ENCODE data around the gene PDYN.

PDYN gene

GRCh38 chr20:1947535-1947846 lies 46.4 kb downstream of the PDYN start:
- Histone ChIP-seq H3K36me3 (ENCODE audit: control insufficient read depth in 1 of 2, insufficient read depth in 2 of 2, low read length in 2 of 2) (no peaks in the 10 kb centered on the region), H3K79me1 (ENCODE audit: low read length) (no peaks in the 10 kb centered on the region), H3K4ac (ENCODE audit: low read depth, low read length) (no peak overlapping the region), H4K8ac (ENCODE audit: low read depth, low read length) (no peak overlapping the region), H3K9ac (ENCODE audit: low read length) (no peak overlapping the region), H3K18ac (ENCODE audit: low read length) (no peak overlapping the region), H2BK12ac (ENCODE audit: low read length) (no peak overlapping the region), H3K9me3 (ENCODE audit: insufficient read depth, low read depth, low read length) (no peaks in the 10 kb centered on the region), H4K12ac (ENCODE audit: low read depth, low read length) (no peak overlapping the region), H2BK120ac (ENCODE audit: insufficient read depth, low read length, poor library complexity) (no peak overlapping the region), H4K91ac (ENCODE audit: low read depth, low read length) (no peak overlapping the region), H3K4me2 (ENCODE audit: low read length) (no peak overlapping the region), H2AK5ac (ENCODE audit: low read length) (no peak overlapping the region), H3K4me3 (ENCODE audit: low read depth, low read length) (no peak overlapping the region), H2AFZ (ENCODE audit: insufficient read depth, low read length, poor library complexity) (no peak overlapping the region), H3K79me2 (ENCODE audit: control insufficient read depth, insufficient read depth, low read length, poor library complexity) (no peaks in the 10 kb centered on the region), H3K23ac (ENCODE audit: low read length) (no peak overlapping the region), H2BK5ac (ENCODE audit: low read depth, low read length, poor library complexity) (no peak overlapping the region), H3K27me3 (ENCODE audit: insufficient read depth, low read length) (no peaks in the 10 kb centered on the region), H3K14ac (ENCODE audit: low read length) (no peak overlapping the region), H3K27ac (ENCODE audit: low read depth, low read length) (no peak overlapping the region), H3K4me1 (ENCODE audit: control insufficient read depth in 1 of 2, insufficient read depth in 2 of 2, low read length in 2 of 2) (peaks cover 2 to 6% of the 10 kb centered on the region in 2 experiments)
- no peak for DNase-seq
- no CpG with 5 or more reads among the region's 14 CpGs for WGBS (ENCODE audit: extremely low coverage, insufficient coverage, insufficient read length)

- Histone ChIP-seq H3K23ac (ENCODE audit: low read length) (no peak overlapping the region), H2AFZ (ENCODE audit: insufficient read depth, low read length, poor library complexity) (no peak overlapping the region), H3K4ac (ENCODE audit: low read depth, low read length) (no peak overlapping the region), H3K79me1 (ENCODE audit: low read length) (no peaks in the 10 kb centered on the region), H2AK5ac (ENCODE audit: low read length) (no peak overlapping the region), H4K8ac (ENCODE audit: low read depth, low read length) (no peak overlapping the region), H3K14ac (ENCODE audit: low read length) (no peak overlapping the region), H4K91ac (ENCODE audit: low read depth, low read length) (no peak overlapping the region), H2BK120ac (ENCODE audit: insufficient read depth, low read length, poor library complexity) (no peak overlapping the region), H3K4me1 (ENCODE audit: control insufficient read depth in 1 of 2, insufficient read depth in 2 of 2, low read length in 2 of 2) (peaks cover 2 to 6% of the 10 kb centered on the region in 2 experiments), H3K9me3 (ENCODE audit: insufficient read depth, low read depth, low read length) (no peaks in the 10 kb centered on the region), H3K79me2 (ENCODE audit: control insufficient read depth, insufficient read depth, low read length, poor library complexity) (no peaks in the 10 kb centered on the region), H3K18ac (ENCODE audit: low read length) (no peak overlapping the region), H3K4me3 (ENCODE audit: low read depth, low read length) (no peak overlapping the region), H3K4me2 (ENCODE audit: low read length) (peak overlapping the region; percentile 16), H3K27ac (ENCODE audit: low read depth, low read length) (no peak overlapping the region), H2BK12ac (ENCODE audit: low read length) (no peak overlapping the region), H2BK5ac (ENCODE audit: low read depth, low read length, poor library complexity) (no peak overlapping the region), H3K9ac (ENCODE audit: low read length) (no peak overlapping the region), H3K27me3 (ENCODE audit: insufficient read depth, low read length) (no peaks in the 10 kb centered on the region), H3K36me3 (ENCODE audit: control insufficient read depth in 1 of 2, insufficient read depth in 2 of 2, low read length in 2 of 2) (no peaks in the 10 kb centered on the region), H4K12ac (ENCODE audit: low read depth, low read length) (no peak overlapping the region)
- WGBS (ENCODE audit: extremely low coverage, insufficient coverage, insufficient read length): no CpG with 5 or more reads among the region's 39 CpGs
- DNase-seq: peak; percentile 47 to 50
Measured at GRCh38 chr20:1946762-1947534, 46.9 kb downstream of the PDYN start.

GRCh38 chr20:1946442-1946761 lies 47.5 kb downstream of the PDYN start:
- no peak overlapping the region for H2BK120ac ChIP-seq (ENCODE audit: insufficient read depth, low read length, poor library complexity)
- no peak overlapping the region for H4K12ac ChIP-seq (ENCODE audit: low read depth, low read length)
- H2BK12ac ChIP-seq (ENCODE audit: low read length): no peak overlapping the region
- H3K4me2 ChIP-seq (ENCODE audit: low read length): peak overlapping the region; percentile 16
- no peak overlapping the region for H3K18ac ChIP-seq (ENCODE audit: low read length)
- no peak overlapping the region for H2BK5ac ChIP-seq (ENCODE audit: low read depth, low read length, poor library complexity)
- no peaks in the 10 kb centered on the region for H3K27me3 ChIP-seq (ENCODE audit: insufficient read depth, low read length)
- H4K91ac ChIP-seq (ENCODE audit: low read depth, low read length): no peak overlapping the region
- no peak overlapping the region for H3K14ac ChIP-seq (ENCODE audit: low read length)
- peaks cover 2 to 6% of the 10 kb centered on the region in 2 experiments for H3K4me1 ChIP-seq (ENCODE audit: control insufficient read depth in 1 of 2, insufficient read depth in 2 of 2, low read length in 2 of 2)
- no peak overlapping the region for H2AFZ ChIP-seq (ENCODE audit: insufficient read depth, low read length, poor library complexity)
- H3K79me1 ChIP-seq (ENCODE audit: low read length): no peaks in the 10 kb centered on the region
- H3K36me3 ChIP-seq (ENCODE audit: control insufficient read depth in 1 of 2, insufficient read depth in 2 of 2, low read length in 2 of 2): no peaks in the 10 kb centered on the region
- no CpG with 5 or more reads among the region's 7 CpGs for WGBS (ENCODE audit: extremely low coverage, insufficient coverage, insufficient read length)
- H3K4me3 ChIP-seq (ENCODE audit: low read depth, low read length): no peak overlapping the region
- no peak overlapping the region for H3K23ac ChIP-seq (ENCODE audit: low read length)
- H3K79me2 ChIP-seq (ENCODE audit: control insufficient read depth, insufficient read depth, low read length, poor library complexity): no peaks in the 10 kb centered on the region
- H2AK5ac ChIP-seq (ENCODE audit: low read length): no peak overlapping the region
- H3K27ac ChIP-seq (ENCODE audit: low read depth, low read length): no peak overlapping the region
- DNase-seq: no peak
- no peak overlapping the region for H3K9ac ChIP-seq (ENCODE audit: low read length)
- H3K9me3 ChIP-seq (ENCODE audit: insufficient read depth, low read depth, low read length): no peaks in the 10 kb centered on the region
- H4K8ac ChIP-seq (ENCODE audit: low read depth, low read length): no peak overlapping the region
- no peak overlapping the region for H3K4ac ChIP-seq (ENCODE audit: low read depth, low read length)

GRCh38 chr20:1945660-1946059 lies 48.2 kb downstream of the PDYN start:
- Histone ChIP-seq H3K4me2 (ENCODE audit: low read length) (no peak overlapping the region), H2AFZ (ENCODE audit: insufficient read depth, low read length, poor library complexity) (no peak overlapping the region), H2BK120ac (ENCODE audit: insufficient read depth, low read length, poor library complexity) (no peak overlapping the region), H2BK12ac (ENCODE audit: low read length) (no peak overlapping the region), H3K14ac (ENCODE audit: low read length) (no peak overlapping the region), H3K9ac (ENCODE audit: low read length) (no peak overlapping the region), H3K79me1 (ENCODE audit: low read length) (no peaks in the 10 kb centered on the region), H3K4me3 (ENCODE audit: low read depth, low read length) (no peak overlapping the region), H3K4me1 (ENCODE audit: control insufficient read depth in 1 of 2, insufficient read depth in 2 of 2, low read length in 2 of 2) (peaks cover 2 to 6% of the 10 kb centered on the region in 2 experiments), H3K79me2 (ENCODE audit: control insufficient read depth, insufficient read depth, low read length, poor library complexity) (no peaks in the 10 kb centered on the region), H3K36me3 (ENCODE audit: control insufficient read depth in 1 of 2, insufficient read depth in 2 of 2, low read length in 2 of 2) (no peaks in the 10 kb centered on the region), H3K27ac (ENCODE audit: low read depth, low read length) (no peak overlapping the region), H3K9me3 (ENCODE audit: insufficient read depth, low read depth, low read length) (no peaks in the 10 kb centered on the region), H3K27me3 (ENCODE audit: insufficient read depth, low read length) (no peaks in the 10 kb centered on the region), H4K8ac (ENCODE audit: low read depth, low read length) (no peak overlapping the region), H4K12ac (ENCODE audit: low read depth, low read length) (no peak overlapping the region), H2BK5ac (ENCODE audit: low read depth, low read length, poor library complexity) (no peak overlapping the region), H3K4ac (ENCODE audit: low read depth, low read length) (no peak overlapping the region), H4K91ac (ENCODE audit: low read depth, low read length) (no peak overlapping the region), H3K18ac (ENCODE audit: low read length) (no peak overlapping the region), H2AK5ac (ENCODE audit: low read length) (no peak overlapping the region), H3K23ac (ENCODE audit: low read length) (no peak overlapping the region)
- no CpG with 5 or more reads among the region's 7 CpGs for WGBS (ENCODE audit: extremely low coverage, insufficient coverage, insufficient read length)
- no peak for DNase-seq

Data from trophoblast cell (in vitro differentiated cells and primary cell).